HG03342 (cell line): ENCODE data around the gene RAG2.

Source experiments
- ATAC-seq: cut with Tn5 transposase; IDR thresholded peaks from one replicate; pipeline ENCODE4 v1.9.1; 2021; ENCODE audit warnings: mild to moderate bottlenecking, moderate library complexity; ENCODE audit not compliant: unreplicated experiment

Gene RAG2

GRCh38 chr11:36598051-36598450 lies at the start of gene RAG2:
Gene RAG2, minus strand, starts transcription at chr11:36598236. Its CDS starts 4,068 bp downstream, at chr11:36594168.
- no peak for ATAC-seq

- ATAC-seq = no peak
Measured at GRCh38 chr11:36638556-36638955, 40.5 kb upstream of the RAG2 start.

- no peak for ATAC-seq
Measured at GRCh38 chr11:36635066-36635862, 37.2 kb upstream of the RAG2 start.

- peak; percentile 83 for ATAC-seq
Measured at GRCh38 chr11:36631774-36632173, 33.7 kb upstream of the RAG2 start.

- ATAC-seq = no peak
Measured at GRCh38 chr11:36628765-36629244, 30.8 kb upstream of the RAG2 start.

- ATAC-seq = no peak
Measured at GRCh38 chr11:36628141-36628540, 30.1 kb upstream of the RAG2 start.

GRCh38 chr11:36627471-36627870 lies 29.4 kb upstream of the RAG2 start:
- no peak for ATAC-seq

- ATAC-seq = no peak
Measured at GRCh38 chr11:36627006-36627405, 29.0 kb upstream of the RAG2 start.

- no peak for ATAC-seq
Measured at GRCh38 chr11:36623494-36623893, 25.5 kb upstream of the RAG2 start.

- peak; percentile 71 for ATAC-seq
Measured at GRCh38 chr11:36622431-36623136, 24.5 kb upstream of the RAG2 start.

- no peak for ATAC-seq
Measured at GRCh38 chr11:36620246-36620645, 22.2 kb upstream of the RAG2 start.

GRCh38 chr11:36619502-36619901 lies 21.5 kb upstream of the RAG2 start:
- no peak for ATAC-seq

- no peak for ATAC-seq
Measured at GRCh38 chr11:36618363-36619047, 20.5 kb upstream of the RAG2 start.

GRCh38 chr11:36617543-36618362 lies 19.7 kb upstream of the RAG2 start:
- no peak for ATAC-seq

GRCh38 chr11:36615826-36616225 lies 17.8 kb upstream of the RAG2 start:
- ATAC-seq = no peak

GRCh38 chr11:36609383-36609782 lies 11.3 kb upstream of the RAG2 start:
- no peak for ATAC-seq

- ATAC-seq = no peak
Measured at GRCh38 chr11:36608491-36609199, 10.6 kb upstream of the RAG2 start.

- no peak for ATAC-seq
Measured at GRCh38 chr11:36605221-36606216, 7.5 kb upstream of the RAG2 start.

- ATAC-seq = no peak
Measured at GRCh38 chr11:36602135-36602534, 4.1 kb upstream of the RAG2 start.
